OCI-LY7 (cell line): ENCODE results near the gene PPA1. TPM values are rescaled to one million over a fixed set of nuclear protein-coding genes. Genes with fewer than 3 reads are reported as not detected.

Experiments used
- BruUV-seq: library from RNA; stranded (reverse); fragments of 400-500 nt; replicated peaks from 2 replicates; lab custom pipeline; 2021; lab: Mats Ljungman, UMichigan
- CTCF ChIA-PET: fragments of 300-600 bp; sonication (Branson Sonifier 250); formaldehyde crosslinking; loops from one replicate; lab custom pipeline; 2022; ENCODE audit warnings: antibody characterized with exemption; ENCODE audit not compliant: unreplicated experiment; lab: Charles Lee
- POLR2A ChIA-PET: fragments of 300-600 bp; sonication (Branson Sonifier 250); formaldehyde crosslinking; loops from one replicate; lab custom pipeline; 2022; ENCODE audit warnings: antibody characterized with exemption; lab: Charles Lee
- DNase-seq: peaks from one replicate; pipeline ENCODE4 v3.0.0-alpha.2; 2015; ENCODE audit warnings: low spot score
- H2AFZ ChIP-seq: fragments of 200-600 bp; sonication (generic), shearing (Covaris generic); 2 replicates; pipeline ENCODE4 v1.6.1; 2014; ENCODE audit warnings: mild to moderate bottlenecking, antibody characterized with exemption, low read length, moderate library complexity
- H3K27ac ChIP-seq: fragments of 200-600 bp; sonication (generic); 2 replicates; pipeline ENCODE4 v1.5.1; 2014; ENCODE audit warnings: mixed run types, low read depth, mild to moderate bottlenecking, moderate library complexity, low read length, inconsistent platforms; ENCODE audit not compliant: poor library complexity, severe bottlenecking
- H3K36me3 ChIP-seq: fragments of 200-600 bp; sonication (generic); 2 replicates; pipeline ENCODE4 v1.6.1; 2014; ENCODE audit warnings: mild to moderate bottlenecking, antibody characterized with exemption, low read length, moderate library complexity, mixed read lengths; ENCODE audit not compliant: insufficient read depth
- H3K4me1 ChIP-seq: fragments of 200-600 bp; sonication (generic); 2 replicates; pipeline ENCODE4 v1.5.1; 2014; ENCODE audit warnings: mild to moderate bottlenecking, low read length; ENCODE audit not compliant: insufficient read depth, poor library complexity, severe bottlenecking
- H3K4me2 ChIP-seq: fragments of 200-600 bp; sonication (generic); 2 replicates; pipeline ENCODE4 v1.6.1; 2014; ENCODE audit warnings: mild to moderate bottlenecking, low read length
- H3K4me3 ChIP-seq: fragments of 200-600 bp; sonication (generic); 2 replicates; pipeline ENCODE4 v1.5.1; 2014; ENCODE audit warnings: mild to moderate bottlenecking, low read depth, low read length; ENCODE audit not compliant: poor library complexity, severe bottlenecking
- H3K79me2 ChIP-seq: fragments of 200-600 bp; sonication (generic); 2 replicates; pipeline ENCODE4 v1.6.1; 2016; ENCODE audit warnings: low read depth, mild to moderate bottlenecking, low read length, moderate library complexity, mixed read lengths; ENCODE audit not compliant: insufficient read depth
- H3K9me2 ChIP-seq: fragments of 200-600 bp; sonication (generic); 2 replicates; pipeline ENCODE4 v1.6.1; 2016; ENCODE audit warnings: mild to moderate bottlenecking, low read length, mixed read lengths; ENCODE audit not compliant: insufficient read depth
- H3K9me3 ChIP-seq: fragments of 200-600 bp; sonication (generic); 2 replicates; pipeline ENCODE4 v1.6.1; 2014; ENCODE audit warnings: mild to moderate bottlenecking, mixed run types, low read length, mixed read lengths
- H4K20me1 ChIP-seq: fragments of 200-600 bp; sonication (generic); 2 replicates; pipeline ENCODE4 v1.6.1; 2014; ENCODE audit warnings: mild to moderate bottlenecking, antibody characterized with exemption, low read length, moderate library complexity, mixed read lengths; ENCODE audit not compliant: insufficient read depth
- CTCF ChIP-seq: fragments of 200-600 bp; sonication (generic); conservative IDR thresholded peaks from 2 replicates; pipeline ENCODE4 v1.5.1; 2014; ENCODE audit warnings: mild to moderate bottlenecking, antibody characterized with exemption, low read length, moderate library complexity, mixed read lengths
- EZH2phosphoT487 ChIP-seq: fragments of 200-600 bp; sonication (generic); IDR thresholded peaks from 2 replicates; pipeline ENCODE4 v1.6.1; 2018; ENCODE audit warnings: low read depth, borderline replicate concordance, mild to moderate bottlenecking, mixed run types, antibody characterized with exemption, low read length, moderate library complexity, mixed read lengths
- intact Hi-C: fragments of 100-400 bp; cut with micrococcal nuclease; formaldehyde crosslinking; loops from one replicate; pipeline ENCODE4 v1.10.0; 2022; ENCODE audit not compliant: unreplicated experiment
- small RNA-seq: library from RNA; depleted of rRNA; stranded (forward); fragments of <200 nt; gene quantifications from one replicate; pipeline ENCODE3, GENCODE V24; 2014
- total RNA-seq, 2 experiments: library from RNA; depleted of rRNA in 1 of 2; stranded (reverse); fragments of >200 nt in 1 of 2; shearing (Covaris generic) in 1 of 2; gene quantifications; 2 replicates each; pipeline ENCODE4 v1.2.3, GENCODE V29; 2014 to 2022

PPA1 gene
- total RNA-seq, 2 experiments from 2014 or later, result 215 to 223 TPM

DNA sequence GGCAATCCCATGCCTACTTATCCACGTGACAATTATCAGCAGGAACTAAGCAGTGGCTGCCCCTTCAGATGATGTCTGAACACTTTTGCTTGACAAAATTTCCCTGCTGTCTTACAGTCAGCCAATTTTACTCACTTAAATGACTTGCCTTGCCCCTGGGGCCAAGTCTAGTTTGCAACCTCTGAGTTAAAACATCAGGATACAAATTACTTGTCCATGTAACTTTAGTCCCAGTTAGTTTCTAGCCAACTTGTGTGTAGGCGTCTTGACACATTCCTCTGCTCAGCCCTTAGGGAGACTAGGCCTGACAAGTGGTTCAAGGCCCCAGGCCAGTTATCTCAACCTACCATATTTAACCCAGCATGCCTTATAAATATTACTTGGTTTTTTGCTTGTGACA lies 75.1 kb downstream of the PPA1 start:
- intact Hi-C loops, result no loop called here
- BruUV-seq, result no TSS peak
- no peaks in the 10 kb centered on the region for H3K9me3 ChIP-seq
- no peak overlapping the region for H3K4me3 ChIP-seq
- CTCF ChIA-PET, result no interaction called here
- no peak for DNase-seq
- peaks cover 6% of the 10 kb centered on the region for H3K4me1 ChIP-seq
- H3K4me2 ChIP-seq, result no peak overlapping the region
- H4K20me1 ChIP-seq, result no peaks in the 10 kb centered on the region
- POLR2A ChIA-PET, result interaction anchor here (0.9 to 2.0 kb wide), 3 partner anchors 10 to 13 kb away, joined by 3 to 6 read pairs (median 5); partner anchors contain the start of genes SAR1A and TYSND1
- H3K36me3 ChIP-seq, result peaks cover 96% of the 10 kb centered on the region
- TF ChIP-seq EZH2phosphoT487, result no peak
- H3K27ac ChIP-seq, result no peak overlapping the region
- peaks cover 33% of the 10 kb centered on the region for H3K79me2 ChIP-seq
- H3K9me2 ChIP-seq, result no peaks in the 10 kb centered on the region
- no peak overlapping the region for H2AFZ ChIP-seq

DNA sequence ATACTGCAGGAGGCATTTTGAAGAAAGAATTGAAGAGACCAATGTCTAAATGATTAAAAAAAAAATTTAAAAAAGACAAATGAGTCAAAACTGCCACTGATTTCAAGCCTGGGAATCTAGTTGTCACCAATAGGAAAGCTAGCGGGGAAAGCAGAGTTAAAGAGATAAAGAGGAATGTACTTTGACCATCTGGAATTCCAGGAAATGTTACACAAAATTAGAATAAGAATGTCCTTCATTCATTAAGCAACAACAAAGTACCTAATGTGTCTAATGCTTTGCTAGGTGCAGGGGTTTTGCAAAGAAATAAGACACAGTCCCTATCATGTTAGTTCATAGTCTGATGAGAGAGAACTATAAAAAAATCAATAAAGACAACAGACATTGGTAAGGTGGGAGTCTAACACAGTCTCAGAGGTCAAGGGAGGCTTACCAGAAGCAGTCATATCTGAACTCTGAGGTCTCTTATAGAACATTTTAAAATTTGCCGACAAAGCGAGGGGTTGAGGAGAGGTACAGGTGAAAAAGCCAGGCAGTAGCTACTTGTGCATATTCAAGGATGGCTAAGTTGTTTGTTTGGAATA lies 77.9 kb downstream of the PPA1 start:
- Histone ChIP-seq H3K79me2 (peaks cover 7% of the 10 kb centered on the region; the same call in 1 of the 2 replicates), H3K4me1 (no peaks in the 10 kb centered on the region), H3K27ac (no peak overlapping the region), H3K9me3 (no peaks in the 10 kb centered on the region), H2AFZ (no peak overlapping the region), H3K36me3 (peaks cover 99% of the 10 kb centered on the region), H3K9me2 (no peaks in the 10 kb centered on the region), H4K20me1 (no peaks in the 10 kb centered on the region), H3K4me3 (no peak overlapping the region), H3K4me2 (no peak overlapping the region)
- TF ChIP-seq CTCF (no peak), EZH2phosphoT487 (no peak)
- ChIA-PET CTCF (no interaction called here), POLR2A (no interaction called here)
- no peak for DNase-seq
- intact Hi-C loops, result no loop called here
- BruUV-seq, result no TSS peak

Small RNA genes lying within 50 kb of the gene (small RNA-seq; reads per million reads assigned to genes)
- not detected for gene RPS25P9

Other genes with a start within 250 kb of the PPA1 start
- gene MACROH2A2, start 180.6 kb downstream of the PPA1 start, total RNA-seq (2014; rRNA removed; shearing (Covaris generic)), result not detected in 2 replicates
- not detected in 2 replicates for gene MACROH2A2, start 180.6 kb downstream of the PPA1 start, total RNA-seq (2022)
- gene AIFM2, start 100.6 kb downstream of the PPA1 start, total RNA-seq (2014; rRNA removed; shearing (Covaris generic)), result 1.1 and 1.7 TPM in 2 replicates
- gene AIFM2, start 100.6 kb downstream of the PPA1 start, total RNA-seq (2022), result 2.4 and 2.6 TPM in 2 replicates
- gene TYSND1, start 86.7 kb downstream of the PPA1 start, total RNA-seq (2014; rRNA removed; shearing (Covaris generic)), result 32.5 and 33.4 TPM in 2 replicates
- 47.3 and 48.1 TPM in 2 replicates for gene TYSND1, start 86.7 kb downstream of the PPA1 start, total RNA-seq (2022)
- 39.4 and 39.5 TPM in 2 replicates for gene SAR1A, start 62.9 kb downstream of the PPA1 start, total RNA-seq (2014; rRNA removed; shearing (Covaris generic))
- gene SAR1A, start 62.9 kb downstream of the PPA1 start, total RNA-seq (2022), result 71.0 and 81.4 TPM in 2 replicates
- not detected in 2 replicates for gene NPFFR1, start 50.6 kb upstream of the PPA1 start, total RNA-seq (2014; rRNA removed; shearing (Covaris generic))
- not detected in 2 replicates for gene NPFFR1, start 50.6 kb upstream of the PPA1 start, total RNA-seq (2022)
- 5.8 and 6.1 TPM in 2 replicates for gene LRRC20, start 149.2 kb upstream of the PPA1 start, total RNA-seq (2014; rRNA removed; shearing (Covaris generic))
- 12.2 and 12.8 TPM in 2 replicates for gene LRRC20, start 149.2 kb upstream of the PPA1 start, total RNA-seq (2022)
- gene EIF4EBP2, start 170.7 kb upstream of the PPA1 start, total RNA-seq (2014; rRNA removed; shearing (Covaris generic)), result 20.3 and 24.5 TPM in 2 replicates
- gene EIF4EBP2, start 170.7 kb upstream of the PPA1 start, total RNA-seq (2022), result 59.8 and 64.4 TPM in 2 replicates
- gene NODAL, start 208.3 kb upstream of the PPA1 start, total RNA-seq (2014; rRNA removed; shearing (Covaris generic)), result not detected in 2 replicates
- gene NODAL, start 208.3 kb upstream of the PPA1 start, total RNA-seq (2022), result not detected in 2 replicates
- 41.6 and 52.7 TPM in 2 replicates for gene PALD1, start 245.3 kb upstream of the PPA1 start, total RNA-seq (2014; rRNA removed; shearing (Covaris generic))
- gene PALD1, start 245.3 kb upstream of the PPA1 start, total RNA-seq (2022), result 54.5 and 66.7 TPM in 2 replicates